PFSK-1 (cell line): Measurements from ENCODE around the gene BORA.

Source experiments
- FOXP2 ChIP-seq: optimal IDR thresholded peaks from 2 replicates; pipeline ENCODE3; 2011; ENCODE audit warnings: borderline replicate concordance, control low read depth, inconsistent platforms; ENCODE audit not compliant: insufficient read depth; ENCODE audit errors: extremely low read length, extremely low read depth
- POLR2AphosphoS5 ChIP-seq: IDR thresholded peaks from 2 replicates; pipeline ENCODE4 v1.6.1; 2012; ENCODE audit warnings: low read depth, mild to moderate bottlenecking, control low read depth, low read length, moderate library complexity
- REST ChIP-seq, 2 experiments: IDR thresholded peaks; 2 replicates each; pipeline versions ENCODE4 v1.6.1 to v1.8.0; 2011 to 2012; ENCODE audit warnings: low read depth in 2 of 2, low read length in 2 of 2, control low read depth in 1 of 2, inconsistent platforms in 1 of 2, mild to moderate bottlenecking in 1 of 2, moderate library complexity in 1 of 2; ENCODE audit not compliant: insufficient read depth in 1 of 2
- SIN3A ChIP-seq: IDR thresholded peaks from 2 replicates; pipeline ENCODE4 v1.6.1; 2012; ENCODE audit warnings: mild to moderate bottlenecking, low read length, moderate library complexity, borderline replicate concordance; ENCODE audit not compliant: insufficient read depth
- TAF1 ChIP-seq: IDR thresholded peaks from 2 replicates; pipeline ENCODE4 v1.6.1; 2012; ENCODE audit warnings: low read length, control low read depth, borderline replicate concordance; ENCODE audit not compliant: insufficient read depth

Gene BORA

GRCh38 chr13:72689181-72689696 is 38.5 kb upstream of the BORA start:
- TF ChIP-seq SIN3A (no peak), FOXP2 (no peak), REST (IDR thresholded peaks at IDR 0.05; ENCODE audit: insufficient read depth in 1 of 2, low read depth in 2 of 2, low read length in 2 of 2) (no peak), TAF1 (no peak), POLR2AphosphoS5 (no peak)

- TF ChIP-seq TAF1 (no peak), SIN3A (no peak), FOXP2 (no peak), REST (IDR thresholded peaks at IDR 0.05; ENCODE audit: insufficient read depth in 1 of 2, low read depth in 2 of 2, low read length in 2 of 2) (no peak), POLR2AphosphoS5 (no peak)
These were observed 34.7 kb upstream of the BORA start for GRCh38 chr13:72692884-72693514.

GRCh38 chr13:72693832-72694231 is 33.9 kb upstream of the BORA start:
- TF ChIP-seq TAF1 (no peak), REST (IDR thresholded peaks at IDR 0.05; ENCODE audit: insufficient read depth in 1 of 2, low read depth in 2 of 2, low read length in 2 of 2) (no peak), SIN3A (no peak), POLR2AphosphoS5 (no peak), FOXP2 (no peak)

- no peak for TF ChIP-seq POLR2AphosphoS5
- no peak for TF ChIP-seq TAF1
- no peak for TF ChIP-seq FOXP2
- no peak for TF ChIP-seq REST (IDR thresholded peaks at IDR 0.05; ENCODE audit: insufficient read depth in 1 of 2, low read depth in 2 of 2, low read length in 2 of 2)
- no peak for TF ChIP-seq SIN3A
These were observed 33.4 kb upstream of the BORA start for GRCh38 chr13:72694314-72694713.

GRCh38 chr13:72696579-72696978 is 31.1 kb upstream of the BORA start:
- TF ChIP-seq POLR2AphosphoS5 (no peak), TAF1 (no peak), FOXP2 (no peak), REST (IDR thresholded peaks at IDR 0.05; ENCODE audit: insufficient read depth in 1 of 2, low read depth in 2 of 2, low read length in 2 of 2) (no peak)
